GM18861 (cell line): ENCODE results near the gene MARK4.

Source experiments
- ATAC-seq: cut with Tn5 transposase; IDR thresholded peaks from one replicate; pipeline ENCODE4 v1.9.1; 2021; ENCODE audit not compliant: unreplicated experiment

Gene MARK4

DNA sequence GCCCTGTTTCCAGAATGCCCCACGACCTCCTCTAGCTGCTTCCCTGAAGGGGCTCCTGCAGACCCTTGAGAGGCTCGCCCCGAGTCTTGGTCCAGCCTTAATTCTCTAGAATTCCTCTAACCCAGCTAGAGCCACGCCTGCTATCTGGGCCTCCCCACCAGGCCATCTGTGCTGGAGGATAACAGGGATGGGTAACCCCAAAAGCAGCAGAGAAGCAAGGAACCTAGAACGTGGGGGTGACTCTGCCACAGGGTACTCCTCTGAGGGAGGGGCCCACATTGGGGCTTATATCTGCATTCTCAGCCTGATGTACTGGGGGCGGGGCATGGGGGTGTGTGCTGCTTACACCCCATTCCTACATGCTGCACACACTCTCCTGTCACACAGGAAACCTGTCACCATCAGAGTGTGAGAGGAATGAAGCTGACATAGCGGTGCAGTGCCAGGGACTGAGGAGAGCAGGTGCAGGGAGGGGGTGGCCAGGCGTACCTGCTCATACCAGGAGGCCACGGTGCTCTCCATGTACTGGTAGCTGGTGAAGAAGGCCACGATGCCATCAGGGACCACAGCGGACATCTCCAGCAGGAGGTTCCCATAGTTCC, 103.3 kb downstream of the MARK4 start:
- ATAC-seq: no peak
